Activated CD8-positive, alpha-beta memory T cell treated with anti-CD3 and anti-CD28 coated beads for 36 hours (primary cell): ENCODE measurements around the gene MIGA1. TPM values are rescaled to one million over a fixed set of nuclear protein-coding genes. Genes with fewer than 3 reads are reported as not detected.
"Not testable (repeated sequence)": the region's sequence is repeated elsewhere in the genome, so short reads cannot be mapped to it uniquely, and the experiment has no call there.

Experiments used
- CTCF ChIA-PET: fragments of 350-600 bp; sonication (Branson Sonifier 250); formaldehyde crosslinking; loops from one replicate; lab custom pipeline; 2021; ENCODE audit warnings: antibody characterized with exemption; lab: Charles Lee
- POLR2A ChIA-PET: fragments of 350-600 bp; sonication (Branson Sonifier 250); formaldehyde crosslinking; loops from one replicate; lab custom pipeline; 2021; ENCODE audit warnings: antibody characterized with exemption; lab: Charles Lee
- total RNA-seq, 2 experiments: library from RNA; stranded (reverse); gene quantifications; one replicate each; pipeline ENCODE4 v1.2.3, GENCODE V29; 2021

Gene MIGA1
- total RNA-seq, 2 experiments from 2014 or later, result 8.9 to 10.3 TPM

- CTCF ChIA-PET, result no interaction called here
- POLR2A ChIA-PET, result no interaction called here
These were observed 110.2 kb downstream of the MIGA1 start for GRCh38 chr1:77889671-77890070.

GRCh38 chr1:77891200-77891599 lies 111.8 kb downstream of the MIGA1 start:
- ChIA-PET CTCF (no interaction called here), POLR2A (no interaction called here)

GRCh38 chr1:77899647-77900320 lies 120.3 kb downstream of the MIGA1 start:
- ChIA-PET POLR2A (no interaction called here), CTCF (no interaction called here)

GRCh38 chr1:77900687-77901293 lies 121.3 kb downstream of the MIGA1 start:
- CTCF ChIA-PET, result no interaction called here
- POLR2A ChIA-PET, result no interaction called here

GRCh38 chr1:77905603-77906002 lies 126.2 kb downstream of the MIGA1 start:
- ChIA-PET POLR2A (interaction anchor here (0.5 kb wide), 1 partner anchor 18 kb away, joined by 3 read pairs; no protein-coding TSS in a partner anchor), CTCF (no interaction called here)

GRCh38 chr1:77906019-77906545 lies 126.6 kb downstream of the MIGA1 start:
- ChIA-PET POLR2A (interaction anchor here (0.5 kb wide), 1 partner anchor 17 kb away, joined by 3 read pairs; no protein-coding TSS in a partner anchor), CTCF (no interaction called here)

GRCh38 chr1:77906624-77907023 lies 127.2 kb downstream of the MIGA1 start:
- ChIA-PET POLR2A (no interaction called here), CTCF (interaction anchor here (0.6 kb wide), 1 partner anchor 102 kb away, joined by 3 read pairs; no protein-coding TSS in a partner anchor)

GRCh38 chr1:77910116-77910515 lies 130.7 kb downstream of the MIGA1 start:
- CTCF ChIA-PET, result no interaction called here
- POLR2A ChIA-PET, result no interaction called here

GRCh38 chr1:77918918-77919317 lies 139.5 kb downstream of the MIGA1 start:
- POLR2A ChIA-PET, CTCF ChIA-PET: not testable (repeated sequence)

- POLR2A ChIA-PET, result no interaction called here
- CTCF ChIA-PET, result no interaction called here
These were observed 146.1 kb downstream of the MIGA1 start for GRCh38 chr1:77925518-77925917.

- POLR2A ChIA-PET, result no interaction called here
- CTCF ChIA-PET, result no interaction called here
These were observed 146.5 kb downstream of the MIGA1 start for GRCh38 chr1:77925956-77926355.

- CTCF ChIA-PET, result no interaction called here
- POLR2A ChIA-PET, result no interaction called here
These were observed 147.3 kb downstream of the MIGA1 start for GRCh38 chr1:77926561-77927357.

GRCh38 chr1:77927414-77927813 lies 148.0 kb downstream of the MIGA1 start:
- POLR2A ChIA-PET, result no interaction called here
- CTCF ChIA-PET, result no interaction called here

Other genes starting within 250 kb of the MIGA1 start
- 10 to 100 TPM; 52.1 to 54.0 TPM for gene ZZZ3, start 97.0 kb upstream of the MIGA1 start, total RNA-seq
- gene USP33, start 19.8 kb upstream of the MIGA1 start, total RNA-seq, result 10 to 100 TPM; 35.6 to 39.7 TPM
- under 1 TPM; 0.31 to 0.55 TPM for gene NEXN, start 109.0 kb downstream of the MIGA1 start, total RNA-seq
- gene FUBP1, start 199.4 kb downstream of the MIGA1 start, total RNA-seq, result 100 to 1,000 TPM; 235 to 239 TPM
- gene DNAJB4, start 225.3 kb downstream of the MIGA1 start, total RNA-seq, result 1 to 10 TPM; 8.2 to 9.6 TPM